SK-N-SH (cell line): ENCODE data around the gene TAS1R3. TPM values are rescaled to one million over a fixed set of nuclear protein-coding genes. Genes with fewer than 3 reads are reported as not detected.

Experiments
- CTCF ChIA-PET: fragments of 300-600, 350-600 bp; formaldehyde crosslinking; extraction: SDS; loops from one replicate; lab custom pipeline; 2021; lab: Yijun Ruan, JAX
- POLR2A ChIA-PET: fragments of 350-600 bp; sonication (Branson Sonifier 250); formaldehyde crosslinking; extraction: SDS; loops from one replicate; lab custom pipeline; 2020; ENCODE audit warnings: antibody characterized with exemption, inconsistent platforms; lab: Yijun Ruan, JAX
- DNase-seq: peaks from one replicate; pipeline ENCODE4 v3.0.0; 2012
- H2AFZ ChIP-seq: fragments of 200-600 bp; sonication (generic); 2 replicates; pipeline ENCODE4 v1.8.1; 2016; ENCODE audit warnings: antibody characterized with exemption, mild to moderate bottlenecking, low read depth
- H3F3A ChIP-seq: fragments of 200-600 bp; sonication (generic); replicated peaks from 2 replicates; pipeline ENCODE3; 2016; ENCODE audit warnings: antibody characterized with exemption, mild to moderate bottlenecking; ENCODE audit not compliant: insufficient read depth
- H3K27ac ChIP-seq, 2 experiments: fragments of 200-500 bp in 1 of 2; fragments of 200-600 bp in 1 of 2; sonication (Bioruptor generic) in 1 of 2; sonication (generic), shearing (Covaris generic) in 1 of 2; 2 replicates each; pipeline versions ENCODE4 v1.5.1 to v1.6.1; 2014 to 2016; ENCODE audit warnings: low read depth in 2 of 2, inconsistent platforms in 1 of 2, low read length in 1 of 2, mild to moderate bottlenecking in 1 of 2, mixed read lengths in 1 of 2
- H3K27me3 ChIP-seq: fragments of 200-600 bp; sonication (generic), shearing (Covaris generic); 2 replicates; pipeline ENCODE4 v1.6.1; 2016; ENCODE audit warnings: mixed run types; ENCODE audit not compliant: insufficient read depth
- H3K36me3 ChIP-seq, 2 experiments: fragments of 200-500 bp in 1 of 2; fragments of 200-600 bp in 1 of 2; sonication (Bioruptor generic) in 1 of 2; sonication (generic) in 1 of 2; replicated peaks in 1 of 2; 2 replicates each; pipeline versions ENCODE3 to v1.5.1; 2014 to 2016; ENCODE audit warnings: low read length in 1 of 2, mild to moderate bottlenecking in 1 of 2; ENCODE audit not compliant: insufficient read depth in 2 of 2, control insufficient read depth in 1 of 2
- H3K4me1 ChIP-seq, 2 experiments: fragments of 200-500 bp in 1 of 2; fragments of 200-600 bp in 1 of 2; sonication (Bioruptor generic) in 1 of 2; sonication (generic), shearing (Covaris generic) in 1 of 2; 2 replicates each; pipeline versions ENCODE4 v1.5.1 to v1.6.1; 2014 to 2016; ENCODE audit warnings: low read depth in 1 of 2, low read length in 1 of 2, mixed run types in 1 of 2; ENCODE audit not compliant: insufficient read depth in 2 of 2, control insufficient read depth in 1 of 2
- H3K4me2 ChIP-seq: fragments of 200-600 bp; sonication (generic), shearing (Covaris generic); 2 replicates; pipeline ENCODE4 v1.6.1; 2017; ENCODE audit warnings: mixed run types
- H3K4me3 ChIP-seq, 2 experiments: fragments of 200-500 bp in 1 of 2; fragments of 200-600 bp in 1 of 2; sonication (Bioruptor generic) in 1 of 2; sonication (generic), shearing (Covaris generic) in 1 of 2; 2 replicates each; pipeline versions ENCODE4 v1.5.1 to v1.8.1; 2014 to 2016; ENCODE audit warnings: low read depth in 2 of 2, inconsistent platforms in 1 of 2, low read length in 1 of 2, mild to moderate bottlenecking in 1 of 2, mixed read lengths in 1 of 2, moderate library complexity in 1 of 2
- H3K79me2 ChIP-seq: fragments of 200-600 bp; sonication (generic); 2 replicates; pipeline ENCODE4 v1.8.1; 2017; ENCODE audit warnings: mild to moderate bottlenecking; ENCODE audit not compliant: insufficient read depth
- H3K9ac ChIP-seq: fragments of 200-600 bp; sonication (generic); 2 replicates; pipeline ENCODE4 v1.6.1; 2017; ENCODE audit warnings: mixed run types
- H3K9me2 ChIP-seq: fragments of 200-600 bp; sonication (generic); 2 replicates; pipeline ENCODE4 v1.6.1; 2017; ENCODE audit warnings: mixed run types
- H3K9me3 ChIP-seq: fragments of 200-600 bp; sonication (generic); 2 replicates; pipeline ENCODE4 v1.6.1; 2017; ENCODE audit warnings: mixed run types, mild to moderate bottlenecking, moderate library complexity
- H4K20me1 ChIP-seq: fragments of 200-600 bp; sonication (generic); 2 replicates; pipeline ENCODE4 v1.6.1; 2017; ENCODE audit warnings: mild to moderate bottlenecking, mixed run types; ENCODE audit not compliant: insufficient read depth
- CHD2 ChIP-seq: fragments of 150-350 bp; IDR thresholded peaks from 2 replicates; pipeline ENCODE4 v1.6.1; 2018; ENCODE audit warnings: low read length; ENCODE audit not compliant: partially characterized antibody
- CTCF ChIP-seq: fragments of 200-600 bp; sonication (generic); IDR thresholded peaks from 2 replicates; pipeline ENCODE4 v1.6.1; 2017; ENCODE audit warnings: antibody characterized with exemption, mild to moderate bottlenecking, moderate library complexity
- EP300 ChIP-seq, 2 experiments: IDR thresholded peaks; 2 replicates each; pipeline versions ENCODE4 v1.4.0 to v1.6.1; 2012; ENCODE audit warnings: borderline replicate concordance in 1 of 2, low read depth in 1 of 2, low read length in 1 of 2
- FOSL2 ChIP-seq: IDR thresholded peaks from 2 replicates; pipeline ENCODE4 v1.4.0; 2012; ENCODE audit warnings: low read depth, mild to moderate bottlenecking, moderate library complexity, borderline replicate concordance
- FOXJ3 ChIP-seq: sonication (generic); formaldehyde crosslinking; IDR thresholded peaks from 2 replicates; pipeline ENCODE4 v1.5.1; 2020; ENCODE audit warnings: mild to moderate bottlenecking, missing genetic modification reagents
- FOXM1 ChIP-seq: IDR thresholded peaks from 2 replicates; pipeline ENCODE4 v1.4.0; 2012; ENCODE audit warnings: low read depth, mild to moderate bottlenecking
- GATA2 ChIP-seq: sonication (generic); formaldehyde crosslinking; IDR thresholded peaks from 2 replicates; pipeline ENCODE4 v1.5.0; 2020; ENCODE audit warnings: mild to moderate bottlenecking, missing genetic modification reagents
- MAX ChIP-seq: IDR thresholded peaks from 2 replicates; pipeline ENCODE4 v1.4.0; 2012; ENCODE audit warnings: low read depth
- MEF2A ChIP-seq: IDR thresholded peaks from 2 replicates; pipeline ENCODE4 v1.4.0; 2012; ENCODE audit warnings: low read depth, borderline replicate concordance
- NFIC ChIP-seq: IDR thresholded peaks from 2 replicates; pipeline ENCODE4 v1.4.0; 2012; ENCODE audit warnings: borderline replicate concordance
- NRF1 ChIP-seq: IDR thresholded peaks from 2 replicates; pipeline ENCODE4 v1.6.1; 2012; ENCODE audit warnings: low read depth, mild to moderate bottlenecking, low read length
- PBX3 ChIP-seq: IDR thresholded peaks from 2 replicates; pipeline ENCODE4; 2012
- POLR2AphosphoS5 ChIP-seq: IDR thresholded peaks from 2 replicates; pipeline ENCODE4 v1.6.1; 2012; ENCODE audit warnings: low read depth, low read length
- RCOR1 ChIP-seq: fragments of 150-350 bp; IDR thresholded peaks from 2 replicates; pipeline ENCODE4 v1.6.1; 2017; ENCODE audit warnings: antibody characterized with exemption, low read length
- RFX5 ChIP-seq: IDR thresholded peaks from 2 replicates; pipeline ENCODE4 v1.6.1; 2012; ENCODE audit warnings: mild to moderate bottlenecking, improper control_type of control experiment, low read length
- TAF1 ChIP-seq: IDR thresholded peaks from 2 replicates; pipeline ENCODE4 v1.6.1; 2012; ENCODE audit warnings: low read depth, mild to moderate bottlenecking, low read length, moderate library complexity, borderline replicate concordance
- TCF12 ChIP-seq: IDR thresholded peaks from 2 replicates; pipeline ENCODE4 v1.4.0; 2012
- USF2 ChIP-seq: fragments of 150-350 bp; IDR thresholded peaks from 2 replicates; pipeline ENCODE4 v1.6.1; 2017; ENCODE audit warnings: antibody characterized with exemption, low read length, low read depth, borderline replicate concordance
- ZBTB33 ChIP-seq: IDR thresholded peaks from 2 replicates; pipeline ENCODE4 v1.4.0; 2012; ENCODE audit warnings: low read depth, borderline replicate concordance
- WGBS: methylation state at CpG from one replicate; pipeline ENCODE4 v1.1.6; 2017; ENCODE audit warnings: low lambda C conversion rate; 5-methylcytosine and 5-hydroxymethylcytosine counted together
- polyA plus RNA-seq, 3 experiments: library from polyadenylated mRNA; depleted of rRNA; stranded (reverse); fragments of >200 nt; gene quantifications; 2 replicates each; pipeline ENCODE4 v1.2.3, GENCODE V29; 2012

The TAS1R3 gene
- polyA plus RNA-seq, 1 of the 3 experiments (the other 2 are of a cell fraction): 0.08 TPM

- no peak overlapping the region for H3K4me2 ChIP-seq
- TF ChIP-seq GATA2 (CRISPR knock-in tag) (no peak), FOXM1 (no peak)
- H2AFZ ChIP-seq: no peak overlapping the region
- no peak for DNase-seq
- peaks cover 28% of the 10 kb centered on the region for H3K79me2 ChIP-seq
- no peaks in the 10 kb centered on the region for H4K20me1 ChIP-seq
- WGBS: 93% methylated on average over 16 of the region's 16 CpGs
- H3F3A ChIP-seq: peaks cover 13% of the 10 kb centered on the region
- ChIA-PET POLR2A (no interaction called here), CTCF (interaction anchor here (0.6 to 1.5 kb wide), 5 partner anchors 15 to 127 kb away, joined by 3 to 5 read pairs (median 3); no protein-coding TSS in a partner anchor)
- H3K9me3 ChIP-seq: no peaks in the 10 kb centered on the region
- H3K9me2 ChIP-seq: no peaks in the 10 kb centered on the region
- peaks cover 0 to 8% of the 10 kb centered on the region in 2 experiments for H3K36me3 ChIP-seq
- H3K27ac ChIP-seq: no peak overlapping the region
- H3K4me3 ChIP-seq: no peak overlapping the region
- no peaks in the 10 kb centered on the region for H3K27me3 ChIP-seq
- H3K9ac ChIP-seq: no peak overlapping the region
- H3K4me1 ChIP-seq: peaks cover 0 to 21% of the 10 kb centered on the region in 2 experiments; a peak in 1 of 4 replicates
Measured at GRCh38 chr1:1377540-1378205, 46.6 kb downstream of the TAS1R3 start.

GRCh38 chr1:1380860-1381259 lies 49.8 kb downstream of the TAS1R3 start:
- ChIA-PET POLR2A (no interaction called here), CTCF (interaction anchor here (1.1 to 2.0 kb wide), 2 partner anchors 18 to 21 kb away, joined by 3 to 5 read pairs; partner anchors contain the start of gene CCNL2)
- WGBS: 93% methylated on average over 3 of the region's 16 CpGs

More at GRCh38 chr1:1380860-1381259, 49.8 kb downstream of the TAS1R3 start:
- Histone ChIP-seq H3K36me3 (peaks cover under 1 to 4% of the 10 kb centered on the region in 2 experiments), H3K9me3 (no peaks in the 10 kb centered on the region), H3K9me2 (no peaks in the 10 kb centered on the region), H3K9ac (no peak overlapping the region), H3K4me1 (peaks cover 0 to 6% of the 10 kb centered on the region in 2 experiments; a peak in 1 of 4 replicates), H3K4me2 (no peak overlapping the region), H3K4me3 (no peak overlapping the region), H3K27me3 (no peaks in the 10 kb centered on the region), H3K27ac (no peak overlapping the region), H3F3A (peaks cover 12% of the 10 kb centered on the region), H2AFZ (no peak overlapping the region), H3K79me2 (peaks cover 6% of the 10 kb centered on the region; the same call in 1 of the 2 replicates), H4K20me1 (no peaks in the 10 kb centered on the region)
- TF ChIP-seq FOXJ3 (CRISPR knock-in tag) (no peak), ZBTB33 (no peak), EP300 (IDR thresholded peaks at IDR 0.05; ENCODE audit: borderline replicate concordance in 1 of 2, low read depth in 1 of 2, low read length in 1 of 2) (no peak), GATA2 (CRISPR knock-in tag) (no peak), USF2 (no peak), NRF1 (no peak), TCF12 (no peak), RCOR1 (no peak), TAF1 (no peak), FOSL2 (no peak), RFX5 (no peak), NFIC (no peak), PBX3 (no peak), FOXM1 (no peak), POLR2AphosphoS5 (no peak), MEF2A (no peak), CTCF (no peak), MAX (no peak), CHD2 (no peak)
- no peak for DNase-seq
